ENCODE results near the gene TLCD5. TPM values are rescaled to one million over a fixed set of nuclear protein-coding genes. Genes with fewer than 3 reads are reported as not detected.

The TLCD5 gene
- total and polyA plus RNA-seq, 8 donors, result 0.58 to 81.2 (median 1.8) TPM; not detected in 1

DNA sequence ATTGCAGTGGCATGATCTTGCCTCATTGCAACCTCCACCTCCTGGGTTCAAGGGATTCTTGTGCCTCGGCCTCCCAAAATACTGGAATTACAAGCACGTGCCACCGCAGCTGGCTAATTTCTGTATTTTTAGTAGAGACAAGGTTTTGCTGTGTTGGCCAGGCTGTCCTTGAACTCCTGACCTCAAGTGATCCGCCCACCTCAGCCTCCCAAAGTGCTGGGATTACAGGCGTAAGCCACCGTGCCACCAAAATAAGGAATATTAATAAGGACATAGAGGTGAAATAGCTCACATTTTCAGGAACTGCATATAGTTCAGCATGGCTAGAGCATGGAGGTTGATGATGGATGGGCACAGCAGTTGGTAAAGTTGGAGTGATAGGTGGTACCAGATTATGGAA lies 32.5 kb downstream of the TLCD5 start:
- DNase-seq, result no peak
- no peak overlapping the region for H3K27ac ChIP-seq
- H3K4me1 ChIP-seq, result peaks cover 14 to 63% (median 31%) of the 10 kb centered on the region in 4 donors
- peaks cover 0 to 5% (median 0%) of the 10 kb centered on the region in 4 donors for H3K36me3 ChIP-seq
- intact Hi-C loops (cut with DNase I; ENCODE audit: low total_unique reads), result no loop called here
- WGBS, 5 donors, result 91 to 96% (median 95%) methylated on average over 6 of the region's 6 CpGs
- no peaks in the 10 kb centered on the region for H3K27me3 ChIP-seq
- H3K9me3 ChIP-seq, result no peaks in the 10 kb centered on the region
- TF ChIP-seq CTCF (IDR thresholded peaks at IDR 0.05) (no peak), POLR2A (IDR thresholded peaks at IDR 0.05) (no peak), EP300 (IDR thresholded peaks at IDR 0.05) (no peak), POLR2AphosphoS5 (IDR thresholded peaks at IDR 0.05) (no peak)
- H3K4me3 ChIP-seq, result no peak overlapping the region

GRCh38 chr11:120358729-120359128 lies 33.6 kb downstream of the TLCD5 start:
- DNase-seq, result no peak
- H3K4me3 ChIP-seq, result no peak overlapping the region
- 77 to 88% (median 88%) methylated on average over 3 of the region's 3 CpGs for WGBS, 5 donors
- H3K27ac ChIP-seq, result no peak overlapping the region
- H3K9me3 ChIP-seq, result no peaks in the 10 kb centered on the region
- TF ChIP-seq EP300 (IDR thresholded peaks at IDR 0.05), result no peak
- TF ChIP-seq POLR2A (IDR thresholded peaks at IDR 0.05), result no peak
- no peak for TF ChIP-seq POLR2AphosphoS5 (IDR thresholded peaks at IDR 0.05)
- TF ChIP-seq CTCF (IDR thresholded peaks at IDR 0.05), result no peak
- intact Hi-C loops (cut with DNase I; ENCODE audit: low total_unique reads), result no loop called here
- H3K36me3 ChIP-seq, result peaks cover 0 to 5% (median 0%) of the 10 kb centered on the region in 4 donors
- peaks cover 10 to 63% (median 26%) of the 10 kb centered on the region in 4 donors for H3K4me1 ChIP-seq
- H3K27me3 ChIP-seq, result no peaks in the 10 kb centered on the region

GRCh38 chr11:120363436-120363835 lies 38.3 kb downstream of the TLCD5 start:
- H3K27me3 ChIP-seq, result no peaks in the 10 kb centered on the region
- no peak overlapping the region for H3K4me3 ChIP-seq
- no peak overlapping the region for H3K27ac ChIP-seq
- intact Hi-C loops (cut with DNase I; ENCODE audit: low total_unique reads), result no loop called here
- H3K9me3 ChIP-seq, result no peaks in the 10 kb centered on the region
- no peak for TF ChIP-seq CTCF (IDR thresholded peaks at IDR 0.05)
- no peak for TF ChIP-seq EP300 (IDR thresholded peaks at IDR 0.05)
- no peak for TF ChIP-seq POLR2A (IDR thresholded peaks at IDR 0.05)
- no peak for TF ChIP-seq POLR2AphosphoS5 (IDR thresholded peaks at IDR 0.05)
- no peak for DNase-seq
- H3K36me3 ChIP-seq, result no peaks in the 10 kb centered on the region
- peaks cover 0 to 38% (median 24%) of the 10 kb centered on the region in 4 donors for H3K4me1 ChIP-seq

DNA sequence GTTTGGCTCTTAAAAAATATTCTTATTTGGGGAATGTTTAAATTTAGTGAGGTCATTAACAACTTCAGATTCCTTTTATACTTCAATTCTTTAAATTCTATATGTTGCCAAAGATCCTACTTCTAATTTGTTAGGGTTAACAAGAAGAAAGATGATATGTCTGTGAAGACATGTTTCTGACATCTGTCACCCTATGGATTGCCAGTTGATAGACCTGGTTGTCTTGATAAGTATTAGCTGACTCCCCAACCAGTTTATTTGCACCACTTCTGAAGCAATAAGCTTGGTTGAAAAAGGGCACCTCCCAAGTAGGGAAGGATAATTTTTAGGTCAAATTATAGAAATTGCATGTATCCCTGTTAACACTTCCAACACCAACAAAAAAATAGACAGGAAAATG lies 40.4 kb downstream of the TLCD5 start:
- intact Hi-C loops (cut with DNase I; ENCODE audit: low total_unique reads), result no loop called here
- Histone ChIP-seq H3K27ac (no peak overlapping the region), H3K27me3 (no peaks in the 10 kb centered on the region), H3K4me3 (no peak overlapping the region), H3K36me3 (no peaks in the 10 kb centered on the region), H3K4me1 (peaks cover 0 to 54% (median 31%) of the 10 kb centered on the region in 4 donors), H3K9me3 (no peaks in the 10 kb centered on the region)
- DNase-seq, result no peak
- no peak for TF ChIP-seq EP300 (IDR thresholded peaks at IDR 0.05)
- TF ChIP-seq POLR2A (IDR thresholded peaks at IDR 0.05), result no peak
- TF ChIP-seq POLR2AphosphoS5 (IDR thresholded peaks at IDR 0.05), result no peak
- no peak for TF ChIP-seq CTCF (IDR thresholded peaks at IDR 0.05)

All from stomach (tissue), 9 donors.